DOHH2 (cell line): ENCODE data around the gene ADCY4.

Experiments
- H3F3A ChIP-seq: fragments of 200-600 bp; sonication (generic), shearing (Covaris generic); 2 replicates; pipeline ENCODE4 v1.6.0; 2016; ENCODE audit warnings: antibody characterized with exemption, mild to moderate bottlenecking; ENCODE audit not compliant: control insufficient read depth, insufficient read depth
- H3K27ac ChIP-seq: fragments of 200-600 bp; sonication (generic); 2 replicates; pipeline ENCODE4 v1.5.1; 2014; ENCODE audit warnings: low read depth, mild to moderate bottlenecking, low read length, moderate library complexity
- H3K27me3 ChIP-seq: fragments of 200-600 bp; sonication (generic); 2 replicates; pipeline ENCODE4 v1.6.1; 2014; ENCODE audit warnings: mild to moderate bottlenecking, low read length, mixed read lengths; ENCODE audit not compliant: control insufficient read depth
- H3K36me3 ChIP-seq: fragments of 200-600 bp; sonication (generic); 2 replicates; pipeline ENCODE4 v1.6.1; 2014; ENCODE audit warnings: mild to moderate bottlenecking, low read length, moderate library complexity, mixed read lengths; ENCODE audit not compliant: control insufficient read depth
- H3K4me1 ChIP-seq: fragments of 200-600 bp; sonication (generic); 2 replicates; pipeline ENCODE4 v1.6.1; 2014; ENCODE audit warnings: mild to moderate bottlenecking, low read length, mixed read lengths; ENCODE audit not compliant: control insufficient read depth
- H3K4me2 ChIP-seq: fragments of 200-600 bp; sonication (generic); 2 replicates; pipeline ENCODE4 v1.6.0; 2014; ENCODE audit warnings: mild to moderate bottlenecking, low read length, moderate library complexity
- H3K4me3 ChIP-seq: fragments of 200-600 bp; sonication (generic); 2 replicates; pipeline ENCODE4 v1.5.1; 2014; ENCODE audit warnings: mild to moderate bottlenecking, low read length, mixed read lengths
- H3K79me2 ChIP-seq: fragments of 200-600 bp; sonication (generic); 2 replicates; pipeline ENCODE4 v1.6.1; 2014; ENCODE audit warnings: mild to moderate bottlenecking, low read length, mixed read lengths; ENCODE audit not compliant: control insufficient read depth
- H3K9me2 ChIP-seq: fragments of 200-600 bp; sonication (generic); replicated peaks from 2 replicates; pipeline ENCODE4 v1.6.1; 2014; ENCODE audit warnings: mild to moderate bottlenecking, low read length, mixed read lengths; ENCODE audit not compliant: control insufficient read depth
- H3K9me3 ChIP-seq: fragments of 200-600 bp; sonication (generic); 2 replicates; pipeline ENCODE4 v1.6.1; 2014; ENCODE audit warnings: antibody characterized with exemption, low read length, mixed read lengths; ENCODE audit not compliant: control insufficient read depth, insufficient read depth
- H4K20me1 ChIP-seq: fragments of 200-600 bp; sonication (generic); 2 replicates; pipeline ENCODE4 v1.6.0; 2014; ENCODE audit warnings: low read depth, mild to moderate bottlenecking, antibody characterized with exemption, low read length, moderate library complexity; ENCODE audit not compliant: control insufficient read depth, insufficient read depth
- EZH2phosphoT487 ChIP-seq: fragments of 200-600 bp; sonication (generic); IDR thresholded peaks from 2 replicates; pipeline ENCODE4 v1.6.1; 2017; ENCODE audit warnings: borderline replicate concordance, mild to moderate bottlenecking, antibody characterized with exemption, low read length, moderate library complexity, mixed read lengths
- TF ChIP-seq, protein P1 (sequence below): fragments of 200-600 bp; sonication (generic); IDR thresholded peaks from one replicate; pipeline ENCODE4 v1.5.1; 2014; ENCODE audit warnings: antibody characterized with exemption, mild to moderate bottlenecking, low read depth, low read length; ENCODE audit not compliant: poor library complexity, severe bottlenecking

Gene ADCY4

DNA sequence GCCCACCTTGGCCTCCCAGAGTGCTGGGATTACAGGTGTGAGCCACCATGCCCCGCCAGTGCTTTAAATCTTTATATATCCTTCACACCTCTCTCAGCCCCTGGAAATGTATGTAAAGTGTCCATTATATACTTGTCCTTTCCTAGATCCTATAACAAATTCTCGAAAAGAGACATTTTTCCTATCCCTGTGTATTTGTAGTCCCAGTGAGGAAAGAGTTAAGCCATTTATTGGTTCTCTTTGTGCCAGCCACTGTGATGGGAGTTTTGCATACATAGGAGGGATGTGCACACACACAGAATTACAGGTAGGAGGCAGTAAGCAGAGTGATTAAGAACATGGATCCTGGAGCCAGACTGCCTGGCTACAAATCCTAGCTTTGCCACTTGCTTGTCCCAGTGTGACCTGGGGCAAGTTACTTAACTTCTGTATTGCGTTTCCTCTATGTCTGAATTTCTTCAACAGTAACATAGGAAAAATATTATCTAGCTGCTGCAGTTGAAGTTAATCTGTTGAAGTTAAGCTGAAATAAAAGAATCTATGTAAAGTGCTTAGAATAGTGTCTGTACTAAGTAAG, 61.4 kb downstream of the ADCY4 start:
- Histone ChIP-seq H3K4me1 (peaks cover 40% of the 10 kb centered on the region), H3K27me3 (no peaks in the 10 kb centered on the region), H3F3A (peaks cover 2% of the 10 kb centered on the region; the same call in 1 of the 2 replicates), H3K27ac (no peak overlapping the region), H3K79me2 (peaks cover 4% of the 10 kb centered on the region), H3K4me3 (no peak overlapping the region), H3K9me2 (no peaks in the 10 kb centered on the region), H3K4me2 (peak overlapping the region; percentile 22; the same call in 1 of the 2 replicates), H3K36me3 (no peaks in the 10 kb centered on the region), H3K9me3 (no peaks in the 10 kb centered on the region), H4K20me1 (no peaks in the 10 kb centered on the region)
- TF ChIP-seq EZH2phosphoT487 = no peak
- TF ChIP-seq, protein P1, sequence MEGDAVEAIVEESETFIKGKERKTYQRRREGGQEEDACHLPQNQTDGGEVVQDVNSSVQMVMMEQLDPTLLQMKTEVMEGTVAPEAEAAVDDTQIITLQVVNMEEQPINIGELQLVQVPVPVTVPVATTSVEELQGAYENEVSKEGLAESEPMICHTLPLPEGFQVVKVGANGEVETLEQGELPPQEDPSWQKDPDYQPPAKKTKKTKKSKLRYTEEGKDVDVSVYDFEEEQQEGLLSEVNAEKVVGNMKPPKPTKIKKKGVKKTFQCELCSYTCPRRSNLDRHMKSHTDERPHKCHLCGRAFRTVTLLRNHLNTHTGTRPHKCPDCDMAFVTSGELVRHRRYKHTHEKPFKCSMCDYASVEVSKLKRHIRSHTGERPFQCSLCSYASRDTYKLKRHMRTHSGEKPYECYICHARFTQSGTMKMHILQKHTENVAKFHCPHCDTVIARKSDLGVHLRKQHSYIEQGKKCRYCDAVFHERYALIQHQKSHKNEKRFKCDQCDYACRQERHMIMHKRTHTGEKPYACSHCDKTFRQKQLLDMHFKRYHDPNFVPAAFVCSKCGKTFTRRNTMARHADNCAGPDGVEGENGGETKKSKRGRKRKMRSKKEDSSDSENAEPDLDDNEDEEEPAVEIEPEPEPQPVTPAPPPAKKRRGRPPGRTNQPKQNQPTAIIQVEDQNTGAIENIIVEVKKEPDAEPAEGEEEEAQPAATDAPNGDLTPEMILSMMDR = peak; percentile 35

DNA sequence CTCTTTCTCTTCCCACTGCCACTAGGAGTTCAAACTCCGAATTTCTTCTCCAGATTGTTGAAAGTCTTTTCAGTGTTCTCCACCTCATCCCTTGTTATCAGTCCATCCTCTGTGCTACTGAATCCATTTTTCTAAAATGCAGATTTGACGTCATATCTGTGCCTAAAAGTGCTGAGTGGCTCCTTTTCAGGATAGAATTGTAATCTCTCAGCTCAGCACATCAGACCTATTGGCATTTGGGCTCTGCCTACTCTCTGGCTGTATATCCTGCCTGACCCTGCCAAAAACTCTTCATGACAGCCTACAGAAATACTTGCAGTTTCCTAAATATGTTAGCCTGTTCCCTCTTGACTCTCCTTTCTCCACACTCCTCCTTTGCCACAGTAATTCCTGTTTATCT, 62.4 kb downstream of the ADCY4 start:
- Histone ChIP-seq H3K4me3 (peak overlapping the region; percentile 85), H3K4me2 (peak overlapping the region; percentile 86), H4K20me1 (no peaks in the 10 kb centered on the region), H3K27me3 (no peaks in the 10 kb centered on the region), H3F3A (peaks cover 2% of the 10 kb centered on the region; the same call in 1 of the 2 replicates), H3K9me3 (no peaks in the 10 kb centered on the region), H3K9me2 (no peaks in the 10 kb centered on the region), H3K36me3 (no peaks in the 10 kb centered on the region), H3K27ac (no peak overlapping the region), H3K4me1 (peaks cover 40% of the 10 kb centered on the region), H3K79me2 (peaks cover 4% of the 10 kb centered on the region)
- no peak for TF ChIP-seq EZH2phosphoT487
- TF ChIP-seq, protein P1 = no peak

DNA sequence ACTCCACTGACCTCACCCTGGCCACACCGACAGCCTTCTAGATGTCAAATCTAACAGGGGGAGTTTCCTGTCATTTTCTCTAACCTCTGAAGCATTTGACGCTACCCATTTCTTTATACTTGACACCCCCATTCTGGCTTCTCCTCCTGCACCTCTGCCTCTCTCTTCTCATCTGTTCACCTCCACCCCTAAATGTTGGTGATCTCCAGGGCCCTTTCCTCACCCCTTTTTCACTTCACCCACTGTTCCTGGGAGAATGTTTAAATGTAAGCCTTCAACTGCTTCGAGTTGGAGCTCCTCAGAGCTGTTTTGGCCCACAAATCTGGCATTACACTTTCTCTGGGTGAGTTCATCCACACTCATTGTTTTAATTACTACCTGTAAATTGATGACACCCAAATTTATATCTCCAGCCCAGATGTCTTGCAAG, 63.0 kb downstream of the ADCY4 start:
- Histone ChIP-seq H3K4me1 (peaks cover 40% of the 10 kb centered on the region), H3F3A (peaks cover 2% of the 10 kb centered on the region; the same call in 1 of the 2 replicates), H3K79me2 (peaks cover 4% of the 10 kb centered on the region), H4K20me1 (no peaks in the 10 kb centered on the region), H3K36me3 (no peaks in the 10 kb centered on the region), H3K9me2 (no peaks in the 10 kb centered on the region), H3K27me3 (no peaks in the 10 kb centered on the region), H3K4me2 (peak overlapping the region; percentile 86), H3K4me3 (peak overlapping the region; percentile 85), H3K27ac (peak overlapping the region; percentile 34), H3K9me3 (no peaks in the 10 kb centered on the region)
- no peak for TF ChIP-seq EZH2phosphoT487
- TF ChIP-seq, protein P1 = no peak
